ENCODE data around the gene FOXL2NB.
"Not testable (repeated sequence)": the region's sequence is repeated elsewhere in the genome, so short reads cannot be mapped to it uniquely, and the experiment has no call there.

The FOXL2NB gene

DNA sequence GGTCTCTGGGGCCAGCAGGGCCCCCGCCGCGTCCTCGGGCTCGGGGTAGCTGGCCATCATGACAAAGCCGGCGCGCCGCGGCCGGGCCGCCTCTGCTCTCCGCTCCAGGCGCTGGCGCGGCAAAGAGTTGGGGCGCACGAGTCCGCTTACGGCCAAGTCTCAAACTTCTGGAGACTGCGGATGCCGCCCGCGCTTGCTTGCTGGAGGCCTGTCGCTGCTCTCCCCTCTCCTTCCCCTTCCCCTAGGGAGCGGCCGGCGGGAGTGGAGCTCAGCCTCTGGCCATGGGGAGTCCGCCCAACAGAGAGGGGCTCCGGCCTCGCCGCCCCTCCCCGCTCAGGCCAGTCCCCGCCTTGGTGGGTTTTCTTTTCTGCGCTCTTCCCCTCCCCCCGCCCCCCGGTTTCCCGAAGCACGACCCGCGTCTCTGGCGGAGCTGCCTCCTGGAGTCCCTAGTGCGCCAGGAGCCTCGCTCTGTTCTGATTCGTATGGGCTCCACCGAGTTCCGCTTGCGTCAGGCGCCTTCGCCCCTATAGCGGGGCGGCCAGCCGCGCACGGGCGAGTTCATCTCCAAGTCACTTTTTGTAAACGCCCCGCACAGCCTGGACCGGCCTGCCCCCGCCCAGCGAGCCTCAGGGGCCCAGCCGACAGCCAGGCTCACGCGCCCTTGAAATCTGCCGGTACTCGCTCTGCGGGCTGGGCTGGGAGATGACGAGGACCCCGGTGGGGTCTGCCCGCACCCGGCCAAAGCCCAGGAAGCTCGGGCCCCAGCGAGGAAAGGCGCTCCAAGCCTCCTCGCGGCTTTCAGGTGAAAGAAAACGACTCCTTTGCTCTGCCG lies at the start of gene FOXL2NB, which contains the start of gene FOXL2:
FOXL2NB (plus strand) TSS at position 555 of the 832 bp plus-strand sequence; CDS start at position 703, 148 bp downstream.
FOXL2 (minus strand) TSS at position 475 of the 832 bp plus-strand sequence; CDS start at position 60, 415 bp downstream.
- peak; percentile 66 for DNase-seq

GRCh38 chr3:138898301-138898700 lies 48.7 kb upstream of the FOXL2NB start:
- DNase-seq, result no peak

GRCh38 chr3:138898708-138899107 lies 48.3 kb upstream of the FOXL2NB start:
- no peak for DNase-seq

DNA sequence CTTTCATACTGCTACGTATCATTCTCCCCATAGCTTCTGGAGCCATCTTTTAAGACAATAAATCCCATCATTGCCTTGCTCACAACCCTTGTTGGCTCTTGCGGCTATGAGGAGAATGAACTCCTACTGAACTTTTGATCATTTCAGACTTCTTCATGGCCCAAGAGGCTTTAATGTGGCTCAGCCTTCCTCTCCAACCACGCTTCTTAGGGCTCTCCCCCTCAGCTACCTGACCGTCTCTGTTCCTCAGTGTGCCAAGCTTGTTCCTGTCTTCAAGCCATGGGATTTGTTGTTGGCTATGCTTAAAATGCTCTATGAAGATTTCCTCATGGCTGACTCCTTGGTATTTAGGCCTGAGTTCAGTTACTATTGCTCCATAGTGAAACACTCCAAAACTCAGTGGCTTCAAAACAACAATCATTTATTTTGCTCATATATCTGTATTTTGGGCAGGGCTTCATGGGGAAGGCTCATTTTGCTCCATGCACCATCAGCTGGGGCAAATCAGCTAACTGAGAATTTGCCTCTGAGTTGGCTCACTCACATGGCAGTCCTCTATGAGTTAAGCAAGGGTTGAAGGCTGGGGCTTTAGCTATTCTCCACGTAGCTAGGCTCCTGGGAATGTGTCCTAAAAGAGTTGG lies 47.5 kb upstream of the FOXL2NB start:
- no peak for DNase-seq

DNA sequence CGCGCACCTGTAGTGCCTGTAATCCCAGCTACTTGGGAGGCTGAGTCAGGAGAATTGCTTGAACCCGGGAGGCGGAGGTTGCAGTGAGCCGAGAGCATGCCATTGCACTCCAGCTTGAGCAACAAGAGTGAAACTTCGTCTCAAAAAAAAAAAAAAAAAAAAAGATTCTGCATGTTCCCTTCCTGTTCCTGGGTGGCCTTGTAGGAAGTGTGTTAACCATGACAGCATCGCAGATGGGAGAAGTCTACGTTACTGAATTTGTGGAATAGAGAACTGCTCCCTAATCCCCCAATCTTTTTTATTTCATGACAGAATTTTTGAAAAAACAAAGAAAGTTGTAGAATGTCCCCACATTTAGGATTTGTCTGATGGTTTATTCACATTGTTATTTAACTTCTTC lies 45.5 kb upstream of the FOXL2NB start:
- DNase-seq, result no peak

DNA sequence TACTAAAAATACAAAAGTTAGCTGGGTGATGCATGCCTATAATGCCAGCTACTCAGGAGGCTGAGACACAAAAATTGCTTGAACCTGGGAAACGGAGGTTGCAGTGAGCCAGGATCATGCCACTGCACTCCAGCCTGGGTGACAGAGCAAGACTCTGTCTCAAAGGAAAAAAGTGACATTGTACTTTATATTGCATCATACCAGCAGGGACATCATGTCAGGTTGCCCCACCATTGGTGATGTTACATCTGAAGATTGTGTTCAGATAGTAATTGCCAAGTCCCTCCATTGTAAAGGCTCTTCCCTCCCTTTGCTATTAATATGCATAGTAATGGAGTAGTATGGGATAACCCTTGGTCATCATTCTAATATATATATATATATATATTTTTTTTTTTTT lies 44.8 kb upstream of the FOXL2NB start:
- DNase-seq, result no peak

- DNase-seq, result no peak
These were observed 39.5 kb upstream of the FOXL2NB start for GRCh38 chr3:138907539-138907938.

GRCh38 chr3:138908846-138909245 lies 38.2 kb upstream of the FOXL2NB start:
- DNase-seq, result no peak

DNA sequence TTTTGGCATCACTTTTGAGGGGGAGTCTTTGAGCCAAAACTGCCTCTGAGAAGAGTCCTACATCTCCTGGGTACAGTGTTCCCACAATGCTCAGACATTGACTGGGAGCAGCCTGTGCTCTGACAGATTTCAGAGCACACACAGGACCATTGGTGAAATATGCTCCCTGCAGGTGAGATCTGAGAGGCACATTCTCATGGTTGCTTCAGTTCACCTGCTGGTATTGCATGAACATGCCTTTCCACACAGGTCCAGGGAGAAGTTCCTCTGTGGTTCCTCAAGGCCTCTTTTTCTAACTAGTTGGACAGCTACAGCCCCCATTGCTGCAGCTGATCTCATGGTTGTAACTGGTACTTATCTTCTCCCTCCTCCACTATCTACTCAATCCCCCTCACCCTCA lies 37.1 kb upstream of the FOXL2NB start:
- no peak for DNase-seq

- no peak for DNase-seq
These were observed 35.4 kb upstream of the FOXL2NB start for GRCh38 chr3:138911621-138912020.

DNA sequence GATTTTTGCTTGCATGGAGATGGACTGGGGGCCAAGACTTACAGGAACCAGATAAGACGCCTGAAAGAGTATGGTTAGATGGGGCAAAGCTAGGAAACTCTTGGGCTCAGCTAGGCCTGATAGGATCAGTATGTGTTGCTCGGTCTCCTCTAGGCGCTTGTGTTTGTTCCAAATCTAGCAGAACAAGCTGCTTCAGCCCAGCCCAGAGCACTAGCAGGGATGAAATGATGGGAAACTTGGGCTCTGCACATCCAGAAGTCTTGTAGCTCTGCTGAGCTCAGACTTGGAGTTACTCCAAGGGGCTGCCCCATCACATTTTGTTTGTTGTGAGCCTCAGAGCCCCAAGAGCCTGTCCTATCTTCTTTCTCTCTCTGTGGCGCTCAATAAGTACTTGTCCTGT lies 34.8 kb upstream of the FOXL2NB start:
- DNase-seq, result no peak

DNA sequence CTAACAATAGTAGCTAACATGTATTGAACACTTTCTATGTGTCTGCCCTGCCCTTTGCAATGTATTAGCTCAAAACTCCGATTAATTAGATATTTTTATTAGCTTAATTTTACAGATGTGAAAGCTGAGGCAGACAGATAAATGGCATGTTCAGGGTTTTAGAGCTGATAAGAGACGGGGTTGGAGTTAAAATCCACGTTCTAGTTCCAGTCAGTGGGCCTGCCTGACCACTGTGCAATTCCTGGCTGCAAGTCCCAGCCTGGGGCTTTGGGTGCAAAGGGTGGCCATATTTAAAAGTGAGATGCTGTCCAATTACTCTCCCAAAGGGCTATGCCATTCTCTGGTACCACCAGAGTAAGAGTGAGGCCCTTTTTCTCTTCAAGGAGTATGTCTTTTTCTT lies 33.3 kb upstream of the FOXL2NB start:
- no peak for DNase-seq

DNA sequence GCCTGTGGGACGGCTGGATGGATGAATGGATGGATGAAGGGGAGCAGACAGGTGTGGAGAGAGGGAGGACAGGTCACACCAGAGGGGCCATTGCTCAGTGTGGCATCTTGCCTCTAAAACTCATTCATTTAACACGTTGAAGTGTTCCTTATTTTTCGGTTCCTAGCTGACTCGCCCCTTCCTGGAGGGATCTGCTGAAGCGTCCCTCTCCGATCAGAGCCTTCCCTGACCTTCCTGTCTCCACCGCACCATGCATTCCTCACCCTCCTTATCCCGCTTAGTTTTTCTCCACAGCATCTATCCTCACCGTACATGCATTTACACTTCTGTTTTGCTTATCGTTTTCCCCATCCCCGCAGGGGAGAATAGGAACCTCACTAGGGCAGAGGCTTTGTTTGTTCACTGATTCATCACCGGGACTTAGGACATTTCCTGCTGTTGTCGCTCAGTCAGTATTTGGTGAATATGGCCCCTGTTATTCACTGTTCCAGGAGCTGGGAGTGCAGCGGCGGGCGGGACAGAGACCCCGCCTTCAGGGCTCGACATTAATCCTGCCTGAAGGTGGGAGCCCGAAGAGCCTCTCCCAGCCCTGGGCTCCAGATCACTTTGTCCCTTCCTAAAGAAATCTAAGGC lies 32.0 kb upstream of the FOXL2NB start:
- no peak for DNase-seq

DNA sequence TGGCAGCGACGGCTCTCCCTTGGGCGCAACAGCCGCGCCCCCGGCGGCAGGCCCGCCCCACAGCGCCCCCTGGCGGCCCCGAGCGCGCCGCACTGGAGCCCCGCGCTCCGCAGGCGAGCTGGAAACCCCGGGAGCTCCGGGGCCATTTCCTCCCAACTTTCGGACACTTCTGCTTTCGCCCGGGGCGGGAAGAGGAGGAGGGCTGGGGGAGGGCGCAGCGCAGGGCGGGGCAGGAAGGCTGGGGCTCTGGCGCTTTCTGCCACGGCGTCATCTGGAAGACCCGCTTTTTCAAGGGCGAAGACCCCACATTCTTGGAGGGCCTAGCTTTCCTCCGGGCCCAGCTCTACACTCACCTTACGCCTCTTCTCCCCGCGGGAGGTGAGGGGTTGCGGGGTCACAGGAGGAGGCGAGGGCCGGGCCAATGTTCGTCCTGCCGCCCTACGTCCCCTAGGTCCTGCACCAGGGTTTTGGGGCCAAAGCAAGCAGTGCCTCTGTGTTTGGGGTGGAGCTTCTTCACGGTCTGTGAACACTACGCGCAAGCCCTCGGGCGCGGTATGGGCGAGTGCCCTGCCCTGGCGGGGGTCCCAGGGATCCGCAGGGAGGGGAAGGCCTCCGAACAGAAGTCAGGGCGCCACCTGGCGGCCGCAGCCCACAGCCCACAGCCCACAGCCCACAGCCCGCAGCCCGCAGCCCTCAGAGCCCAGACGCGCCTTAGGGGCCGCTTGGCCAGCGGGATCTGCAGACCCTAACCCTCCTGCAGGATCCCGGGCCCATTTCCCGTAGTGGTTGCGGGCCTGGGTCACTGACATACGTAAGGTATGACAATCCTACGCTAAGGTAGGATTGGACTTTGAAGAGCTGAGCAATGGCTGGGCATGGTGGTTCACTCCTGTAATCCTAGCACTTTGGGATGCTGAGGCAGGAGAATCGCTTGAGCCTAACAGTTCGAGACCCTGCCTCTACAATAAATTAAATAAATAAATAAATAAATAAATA lies 31.2 kb upstream of the FOXL2NB start:
- peak; percentile 97 for DNase-seq

- no peak for DNase-seq
These were observed 30.2 kb upstream of the FOXL2NB start for GRCh38 chr3:138916824-138917223.

- no peak for DNase-seq
These were observed 27.7 kb upstream of the FOXL2NB start for GRCh38 chr3:138919325-138919724.

GRCh38 chr3:138921316-138922292 lies 25.4 kb upstream of the FOXL2NB start:
- DNase-seq, result no peak

- DNase-seq, result not testable (repeated sequence)
These were observed 24.6 kb upstream of the FOXL2NB start for GRCh38 chr3:138922400-138922799.

DNA sequence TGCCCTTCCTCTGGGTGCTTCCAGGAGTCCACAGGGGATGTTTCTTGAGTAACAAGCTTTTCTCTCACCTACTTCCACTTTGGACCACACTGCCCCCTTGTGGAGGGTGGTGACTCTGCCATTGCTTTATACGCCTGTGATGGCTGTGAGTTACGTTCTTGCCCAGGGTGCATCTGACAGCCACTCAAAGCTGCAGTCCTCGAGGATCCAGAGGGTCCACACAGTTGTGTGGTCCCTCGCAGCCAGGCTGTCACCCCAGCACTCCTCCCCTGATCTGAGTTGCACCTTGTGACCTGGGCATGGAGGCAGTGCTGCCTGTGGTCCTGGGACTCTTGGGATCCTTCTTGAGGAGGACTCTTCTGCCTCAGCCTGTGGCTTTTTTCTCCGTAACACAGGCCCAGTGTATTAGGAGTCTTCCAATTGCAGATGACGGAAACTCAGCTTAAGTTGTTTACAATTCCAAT lies 23.5 kb upstream of the FOXL2NB start:
- DNase-seq, result peak; percentile 80

- no peak for DNase-seq
These were observed 18.2 kb upstream of the FOXL2NB start for GRCh38 chr3:138928727-138929372.

Measured in right forelimb (tissue), 1 donor.